Inflammatory macrophage (primary cell): ENCODE results near the gene IRF2.

ENCODE experiments used
- DNase-seq, 2 donors: peaks; one replicate each; pipeline ENCODE4 v3.0.0-alpha.2; 2020 to 2022

IRF2 gene

GRCh38 chr4:184473499-184474262 lies 669 bp downstream of the IRF2 start:
- peak; percentile 39 to 61 for DNase-seq

- peak; percentile 75 to 88 for DNase-seq
Measured at GRCh38 chr4:184472614-184473498, 1.5 kb downstream of the IRF2 start.

GRCh38 chr4:184471881-184472613 lies 2.3 kb downstream of the IRF2 start:
- DNase-seq = no peak

- DNase-seq = no peak
Measured at GRCh38 chr4:184470785-184471110, 3.6 kb downstream of the IRF2 start.

GRCh38 chr4:184466634-184467033 lies 7.7 kb downstream of the IRF2 start:
- no peak for DNase-seq

GRCh38 chr4:184464759-184465454 lies 9.4 kb downstream of the IRF2 start:
- DNase-seq = no peak

- no peak for DNase-seq
Measured at GRCh38 chr4:184463856-184464255, 10.5 kb downstream of the IRF2 start.

- DNase-seq = no peak
Measured at GRCh38 chr4:184463158-184463557, 11.2 kb downstream of the IRF2 start.

- no peak for DNase-seq
Measured at GRCh38 chr4:184462724-184463123, 11.6 kb downstream of the IRF2 start.

GRCh38 chr4:184461711-184462441 lies 12.5 kb downstream of the IRF2 start:
- DNase-seq = no peak

- DNase-seq = no peak
Measured at GRCh38 chr4:184460499-184461285, 13.7 kb downstream of the IRF2 start.

- no peak for DNase-seq
Measured at GRCh38 chr4:184459413-184459812, 14.9 kb downstream of the IRF2 start.

GRCh38 chr4:184457535-184458249 lies 16.7 kb downstream of the IRF2 start:
- DNase-seq = no peak

GRCh38 chr4:184456337-184456736 lies 18.0 kb downstream of the IRF2 start:
- no peak for DNase-seq

GRCh38 chr4:184455299-184455698 lies 19.1 kb downstream of the IRF2 start:
- DNase-seq = no peak

- DNase-seq = peak; percentile 83 to 88
Measured at GRCh38 chr4:184453365-184454160, 20.8 kb downstream of the IRF2 start.

- DNase-seq = no peak
Measured at GRCh38 chr4:184452740-184453139, 21.6 kb downstream of the IRF2 start.

GRCh38 chr4:184451726-184452125 lies 22.6 kb downstream of the IRF2 start:
- peak; percentile 23 to 44 for DNase-seq

- no peak for DNase-seq
Measured at GRCh38 chr4:184450743-184451535, 23.4 kb downstream of the IRF2 start.
